GM23248 (cell line): ENCODE measurements around the gene TTC17.

Source experiments
- EZH2 ChIP-seq: fragments of 200-600 bp; sonication (generic); IDR thresholded peaks from 2 replicates; pipeline ENCODE4 v1.6.1; 2018; ENCODE audit warnings: antibody characterized with exemption, mild to moderate bottlenecking; ENCODE audit not compliant: insufficient read depth, poor library complexity, severe bottlenecking
- EZH2phosphoT487 ChIP-seq: fragments of 200-600 bp; sonication (generic); IDR thresholded peaks from 2 replicates; pipeline ENCODE4 v1.6.1; 2018; ENCODE audit warnings: antibody characterized with exemption, moderate library complexity, mild to moderate bottlenecking, low read depth; ENCODE audit not compliant: insufficient read depth

DNA sequence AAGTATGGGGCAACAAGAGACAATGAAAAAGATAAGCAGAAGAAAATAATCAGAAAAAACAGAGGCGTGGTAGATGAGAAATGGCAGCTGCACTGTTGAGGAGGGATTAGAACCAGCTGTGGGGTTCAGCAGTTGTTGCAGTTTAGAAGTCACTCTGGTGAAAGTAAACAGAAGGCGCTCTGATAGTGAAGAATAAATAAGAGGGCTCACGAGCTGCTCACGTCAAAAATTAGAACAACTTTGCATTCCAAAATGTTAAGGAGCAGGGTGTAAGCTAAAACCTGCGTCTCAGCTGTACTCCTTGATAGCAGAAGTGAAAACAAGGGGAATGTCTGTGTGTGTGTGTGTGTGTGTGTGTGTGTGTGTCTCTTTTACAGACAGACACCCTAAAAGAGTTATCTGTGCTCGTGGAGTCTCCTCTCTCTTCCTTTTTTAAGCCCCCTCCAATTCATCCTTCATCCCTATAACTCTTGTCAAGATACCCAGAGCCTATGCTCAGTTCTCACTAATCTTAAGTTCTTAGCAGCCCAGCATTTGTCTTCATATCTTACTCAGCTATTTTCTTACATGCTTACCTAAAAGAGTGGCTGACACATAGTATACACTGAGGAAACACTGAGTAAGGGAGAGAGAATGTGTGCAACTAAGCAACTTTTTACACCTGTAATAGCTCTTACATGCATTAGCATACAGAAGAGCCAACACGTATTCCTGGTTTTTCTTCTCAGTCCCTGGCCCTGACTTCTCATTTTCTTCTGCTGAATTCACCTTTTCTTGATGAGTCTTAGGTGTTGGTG, 8.9 kb downstream of the TTC17 start:
- TF ChIP-seq EZH2phosphoT487 = no peak
- TF ChIP-seq EZH2 = no peak
